ENCODE results near the gene SORBS1.

Gene SORBS1

GRCh38 chr10:95457319-95457886 is 103.8 kb downstream of the SORBS1 start:
- DNase-seq, result no peak

GRCh38 chr10:95456516-95456915 is 104.7 kb downstream of the SORBS1 start:
- DNase-seq, result no peak

DNA sequence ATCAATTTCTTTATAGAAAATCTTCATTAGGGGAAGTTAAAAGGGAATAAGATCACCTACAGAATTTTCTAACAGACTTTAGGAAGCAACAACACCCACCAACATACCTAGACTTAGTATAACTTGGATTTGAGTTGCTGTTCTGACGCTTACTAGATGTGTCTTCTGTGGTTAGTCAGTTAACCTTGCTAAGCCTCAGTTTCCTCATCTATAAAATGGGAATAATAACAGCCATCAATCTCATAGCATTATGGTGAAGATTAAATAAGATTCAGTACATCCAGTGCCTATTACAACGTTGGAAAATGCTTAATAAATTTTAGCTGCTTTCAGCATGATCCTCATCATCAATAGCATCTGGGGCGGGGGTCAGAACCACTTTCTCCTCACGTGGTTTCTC is 106.2 kb downstream of the SORBS1 start:
- no peak for DNase-seq

- DNase-seq, result no peak
Measured at GRCh38 chr10:95454356-95454755, 106.8 kb downstream of the SORBS1 start.

GRCh38 chr10:95451568-95452524 is 109.3 kb downstream of the SORBS1 start:
- no peak for DNase-seq

- no peak for DNase-seq
Measured at GRCh38 chr10:95451150-95451549, 110.0 kb downstream of the SORBS1 start.

DNA sequence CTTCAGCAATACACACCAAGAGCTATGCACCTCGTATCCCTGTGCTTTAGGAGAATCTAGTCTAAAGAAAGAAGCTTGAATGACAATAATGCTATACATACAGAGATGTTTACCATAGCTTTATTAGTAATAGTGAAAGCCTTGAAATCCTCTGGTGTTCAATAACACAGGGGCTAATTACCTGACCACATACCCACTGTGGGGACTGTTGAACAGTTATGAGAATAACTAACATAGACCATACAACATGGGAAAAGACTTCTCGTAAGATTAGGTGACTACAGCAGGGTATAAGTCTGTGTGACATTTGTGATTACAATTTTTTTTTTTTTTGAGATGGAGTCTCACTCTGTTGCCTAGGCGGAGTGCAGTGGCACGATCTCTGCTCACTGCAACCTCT is 111.0 kb downstream of the SORBS1 start:
- DNase-seq, result no peak

GRCh38 chr10:95447685-95448084 is 113.5 kb downstream of the SORBS1 start:
- no peak for DNase-seq

GRCh38 chr10:95445837-95446486 is 115.2 kb downstream of the SORBS1 start:
- DNase-seq, result no peak

DNA sequence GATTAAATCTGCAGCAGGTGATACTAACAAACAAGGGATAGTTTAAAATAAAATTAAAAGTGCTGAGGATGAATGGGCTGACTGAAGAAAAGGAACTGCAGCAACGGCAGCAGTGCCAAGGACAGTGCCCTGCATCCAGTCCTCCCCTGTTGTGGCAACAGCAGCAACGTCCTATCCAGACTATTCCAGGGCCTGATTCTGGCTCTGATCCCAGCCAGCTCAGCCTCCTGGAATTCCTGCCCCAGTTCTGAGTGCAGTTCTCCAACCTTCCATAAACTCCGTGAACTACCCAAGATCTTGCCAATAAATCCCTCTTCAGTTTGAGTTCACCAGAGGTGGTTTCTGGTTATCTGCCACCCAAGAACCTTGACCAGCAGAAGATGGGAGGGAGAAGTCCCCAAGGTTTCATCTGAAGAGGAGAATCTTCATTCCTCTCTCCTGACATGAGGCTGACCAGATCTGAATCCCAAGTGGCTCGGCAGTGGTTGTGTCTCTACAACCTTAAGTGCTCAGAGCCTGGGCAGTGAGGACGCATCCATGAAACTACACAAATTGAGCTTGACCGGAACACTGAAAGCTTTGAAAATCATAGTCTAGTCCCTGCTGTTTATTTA is 115.8 kb downstream of the SORBS1 start:
- no peak for DNase-seq

DNA sequence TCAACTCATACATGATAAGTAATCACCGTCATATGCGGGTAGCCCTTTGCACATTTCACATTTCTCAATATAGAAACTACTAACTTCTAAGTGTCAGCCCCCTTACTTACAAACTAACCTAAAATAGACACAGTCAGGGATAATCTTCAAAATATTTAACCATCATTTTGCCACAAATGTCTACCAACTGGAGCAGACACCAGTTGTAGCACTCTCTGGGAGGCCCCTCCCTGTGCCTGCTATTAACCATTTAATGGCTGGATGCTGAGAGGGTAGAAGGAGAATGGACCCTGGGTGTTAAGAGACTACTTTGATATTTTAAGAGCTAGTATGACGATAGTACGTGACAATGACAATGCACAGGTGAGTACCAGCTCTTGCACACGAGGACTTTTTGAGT is 116.4 kb downstream of the SORBS1 start:
- no peak for DNase-seq

- no peak for DNase-seq
Measured at GRCh38 chr10:95443636-95444035, 117.5 kb downstream of the SORBS1 start.

- no peak for DNase-seq
Measured at GRCh38 chr10:95442341-95442740, 118.8 kb downstream of the SORBS1 start.

DNA sequence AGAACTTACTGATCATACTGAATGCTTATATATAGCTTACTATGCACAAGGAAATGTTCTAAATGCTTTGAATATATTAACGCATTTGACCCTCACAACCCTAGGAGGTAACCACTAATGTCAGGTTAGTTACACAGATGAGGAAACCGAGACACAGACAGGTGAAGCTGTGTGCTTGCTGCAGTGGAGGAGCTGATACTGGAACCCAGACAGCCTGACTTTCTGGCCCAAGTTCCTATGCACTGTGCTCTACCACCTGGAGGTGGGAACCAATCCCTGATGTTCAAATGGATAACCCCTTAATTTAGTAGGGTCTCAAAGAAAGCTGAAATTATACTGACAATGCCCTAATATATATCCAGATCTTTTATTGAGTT is 119.6 kb downstream of the SORBS1 start:
- no peak for DNase-seq

DNA sequence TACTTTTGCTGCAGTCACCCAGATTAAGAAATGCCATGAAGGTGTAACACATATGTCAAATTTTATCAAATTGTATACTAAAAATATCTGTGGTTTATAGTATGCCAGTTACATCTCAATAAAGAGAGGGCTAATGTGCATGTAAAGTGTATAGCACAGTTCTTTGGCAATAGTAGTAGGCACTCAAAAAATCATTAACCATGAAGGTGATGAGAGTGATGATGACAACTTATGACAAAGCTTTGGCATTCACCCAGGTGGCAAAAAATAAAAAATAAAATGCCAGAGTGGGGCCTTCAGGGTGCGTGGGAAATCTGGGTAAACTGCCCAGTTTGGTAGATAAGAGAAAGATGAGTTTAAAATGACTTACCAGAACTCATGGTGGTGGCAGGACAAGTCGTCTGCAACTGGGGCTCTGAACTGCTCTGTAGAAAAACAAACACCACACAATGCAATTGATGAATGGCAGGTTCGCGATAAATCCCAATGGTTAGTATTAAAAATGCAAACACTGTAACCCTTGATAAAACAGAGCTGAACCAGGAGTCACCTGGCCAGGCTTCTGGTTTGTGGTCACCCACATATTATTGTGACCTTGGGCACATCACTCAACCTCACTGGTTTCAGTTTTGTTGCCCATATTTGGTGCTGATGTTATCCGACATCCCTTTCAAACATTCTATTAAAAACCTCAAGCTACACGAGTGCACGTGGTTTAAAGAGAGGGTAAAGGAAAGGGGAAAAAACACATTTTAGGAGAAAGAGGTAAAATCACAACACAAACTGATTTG is 120.2 kb downstream of the SORBS1 start:
- no peak for DNase-seq

DNA sequence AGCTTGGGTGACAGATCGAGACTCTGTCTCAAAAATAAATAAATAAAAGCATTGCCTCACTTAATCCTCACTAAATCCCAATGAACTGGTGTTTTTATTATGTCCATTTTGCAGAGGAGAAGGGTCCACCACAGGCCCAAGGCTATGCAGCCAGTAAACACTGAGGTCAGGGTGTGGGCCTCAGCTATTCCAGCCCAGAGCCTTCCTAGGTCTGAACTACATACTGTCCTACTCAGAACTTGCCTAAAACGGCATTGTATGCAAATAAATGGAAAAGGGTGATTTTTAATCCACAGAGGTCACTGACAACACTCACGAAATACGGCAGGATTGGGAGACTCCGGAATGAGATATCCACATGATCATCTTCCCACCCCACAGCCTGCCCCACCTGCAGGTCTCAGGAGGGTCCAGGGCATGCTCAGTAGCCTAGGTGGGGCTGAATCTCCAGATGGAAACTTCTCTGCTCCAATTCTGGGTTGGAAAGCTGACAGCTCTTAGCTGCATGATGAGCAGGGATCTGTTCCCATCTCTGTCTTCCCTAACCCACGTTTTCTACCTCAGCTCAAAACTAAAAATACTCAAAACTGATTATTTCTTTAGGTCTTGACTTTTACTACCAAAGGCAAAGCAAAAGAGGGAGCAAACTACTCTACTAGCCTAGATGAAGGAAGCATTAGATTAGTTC is 121.0 kb downstream of the SORBS1 start:
- no peak for DNase-seq

DNA sequence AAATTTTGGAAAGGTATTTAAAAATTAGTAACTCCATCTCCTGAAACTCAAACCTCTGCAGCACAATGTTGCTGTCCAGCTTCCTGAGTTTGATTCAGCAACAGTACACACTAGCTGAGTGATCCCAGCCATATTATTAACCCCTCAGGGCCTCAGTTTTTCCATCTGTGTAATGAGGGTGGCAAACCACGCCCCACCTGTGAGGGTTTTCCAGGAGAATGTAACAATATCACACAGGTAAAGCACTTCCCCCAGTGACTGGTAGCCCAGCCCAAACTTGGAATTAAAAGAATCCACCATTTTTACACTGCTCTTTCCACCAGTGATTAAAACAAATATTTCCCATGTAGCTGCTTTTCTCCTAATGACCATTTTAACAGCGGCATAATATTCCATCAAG is 122.4 kb downstream of the SORBS1 start:
- no peak for DNase-seq

DNA sequence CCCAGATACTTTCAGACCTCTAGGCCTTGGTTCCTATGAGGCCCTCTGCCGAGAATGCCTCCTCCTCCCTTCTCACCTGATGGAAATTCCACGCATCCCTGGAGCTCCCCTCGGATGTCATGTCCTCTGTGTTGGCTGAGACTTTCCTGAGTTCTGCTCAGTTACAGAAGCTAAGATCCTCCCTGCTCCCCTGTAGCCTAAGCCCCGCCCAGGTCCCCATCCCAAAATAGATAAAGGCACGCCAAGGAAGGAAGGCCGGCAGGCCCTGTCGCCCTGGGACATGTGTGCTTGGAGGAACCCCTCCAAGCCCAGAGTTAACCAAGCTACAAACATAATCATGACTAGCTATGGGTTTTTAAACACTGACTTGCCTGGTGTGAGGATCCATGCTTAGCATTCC is 123.5 kb downstream of the SORBS1 start:
- no peak for DNase-seq

DNA sequence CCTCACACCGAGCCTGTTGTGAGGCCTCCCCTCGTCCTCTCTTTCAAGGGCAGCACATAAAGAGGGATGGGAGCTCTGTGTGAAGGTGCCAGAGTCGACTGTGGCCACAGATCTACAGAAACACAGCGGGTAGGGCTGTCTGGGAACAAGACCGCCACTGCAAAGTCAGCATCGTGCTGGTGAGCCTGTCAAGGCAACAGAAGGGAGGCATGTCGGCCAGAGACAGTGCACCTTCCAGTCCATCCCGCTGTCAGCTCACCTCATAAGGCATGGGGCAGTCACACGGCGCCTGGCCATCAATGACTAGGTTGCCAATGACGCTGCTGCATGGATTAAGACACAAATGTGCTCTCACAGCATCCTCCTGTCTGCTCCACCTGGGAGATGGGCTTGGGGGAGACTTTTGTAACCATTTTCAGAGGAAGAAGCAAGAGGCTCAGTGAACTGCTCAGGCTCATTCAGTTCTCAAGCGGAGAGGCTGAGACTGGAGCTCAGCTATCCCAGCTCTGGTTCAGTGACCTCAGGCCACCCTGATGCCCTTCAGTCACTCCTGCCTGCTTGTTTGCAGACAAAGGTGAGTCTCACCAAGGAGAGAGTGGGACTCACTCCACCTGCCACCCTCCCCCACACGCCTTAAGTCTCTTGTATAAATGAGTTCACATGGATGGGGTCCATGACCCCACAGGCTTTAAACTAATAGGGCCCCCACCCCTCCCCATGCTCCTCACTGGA is 125.5 kb downstream of the SORBS1 start:
- no peak for DNase-seq

GRCh38 chr10:95434583-95434982 is 126.6 kb downstream of the SORBS1 start:
- no peak for DNase-seq

- no peak for DNase-seq
Measured at GRCh38 chr10:95431900-95432342, 129.2 kb downstream of the SORBS1 start.
